DND-41 (cell line): ENCODE measurements around the gene MAT2B.

Source experiments
- ATAC-seq: fragments of 200-7000 bp; cut with Tn5 transposase; 3 replicates; pipeline ENCODE4 v1.9.1; 2021; ENCODE audit warnings: low read depth; ENCODE audit not compliant: insufficient read depth
- DNase-seq: peaks from one replicate; pipeline ENCODE4 v3.0.0-alpha.2; 2020
- H2AFZ ChIP-seq: 2 replicates; pipeline ENCODE4 v1.6.0; 2012; ENCODE audit warnings: low read depth, low read length
- H3K27ac ChIP-seq: 2 replicates; pipeline ENCODE4 v1.5.1; 2012; ENCODE audit warnings: low read length, inconsistent platforms
- H3K27me3 ChIP-seq: fragments of 200-600 bp; sonication (generic); 2 replicates; pipeline ENCODE4 v1.6.0; 2012; ENCODE audit warnings: low read length, mild to moderate bottlenecking, inconsistent platforms; ENCODE audit not compliant: insufficient read depth, poor library complexity
- H3K36me3 ChIP-seq: 2 replicates; pipeline ENCODE4 v1.5.1; 2012; ENCODE audit warnings: low read length, inconsistent platforms; ENCODE audit not compliant: insufficient read depth
- H3K4me1 ChIP-seq: 2 replicates; pipeline ENCODE4 v1.5.1; 2012; ENCODE audit warnings: mild to moderate bottlenecking, low read length; ENCODE audit not compliant: insufficient read depth
- H3K4me2 ChIP-seq: 2 replicates; pipeline ENCODE4 v1.6.0; 2012; ENCODE audit warnings: mild to moderate bottlenecking, moderate library complexity, low read length, inconsistent platforms; ENCODE audit not compliant: insufficient read depth
- H3K4me3 ChIP-seq, 2 experiments: fragments of 200-600 bp in 1 of 2; shearing (Covaris generic) in 1 of 2; 2 replicates each; pipeline ENCODE4 v1.5.1; 2012 to 2016; ENCODE audit warnings: inconsistent platforms in 2 of 2, low read length in 2 of 2, mild to moderate bottlenecking in 2 of 2, low read depth in 1 of 2, moderate library complexity in 1 of 2
- H3K79me2 ChIP-seq: 2 replicates; pipeline ENCODE4 v1.6.0; 2012; ENCODE audit warnings: low read length, inconsistent platforms; ENCODE audit not compliant: insufficient read depth
- H3K9ac ChIP-seq: 2 replicates; pipeline ENCODE4 v1.6.0; 2012; ENCODE audit warnings: low read depth, mild to moderate bottlenecking, inconsistent platforms, low read length, moderate library complexity
- H3K9me3 ChIP-seq: 2 replicates; pipeline ENCODE4 v1.5.1; 2012; ENCODE audit warnings: low read length, moderate library complexity, mild to moderate bottlenecking, inconsistent platforms; ENCODE audit not compliant: insufficient read depth, severe bottlenecking
- H4K20me1 ChIP-seq: 2 replicates; pipeline ENCODE4 v1.6.0; 2012; ENCODE audit warnings: low read length; ENCODE audit not compliant: insufficient read depth
- EZH2 ChIP-seq: IDR thresholded peaks from 3 replicates; pipeline ENCODE4 v1.6.1; 2012; ENCODE audit warnings: borderline replicate concordance, low read depth, mild to moderate bottlenecking, moderate library complexity, low read length, inconsistent platforms; ENCODE audit not compliant: severe bottlenecking
- TF ChIP-seq, protein P1 (sequence below): IDR thresholded peaks from 2 replicates; pipeline ENCODE4 v1.5.1; 2012; ENCODE audit warnings: borderline replicate concordance, low read length, moderate library complexity, mild to moderate bottlenecking; ENCODE audit not compliant: poor library complexity, severe bottlenecking; ENCODE audit errors: extremely low read depth

Gene MAT2B

DNA sequence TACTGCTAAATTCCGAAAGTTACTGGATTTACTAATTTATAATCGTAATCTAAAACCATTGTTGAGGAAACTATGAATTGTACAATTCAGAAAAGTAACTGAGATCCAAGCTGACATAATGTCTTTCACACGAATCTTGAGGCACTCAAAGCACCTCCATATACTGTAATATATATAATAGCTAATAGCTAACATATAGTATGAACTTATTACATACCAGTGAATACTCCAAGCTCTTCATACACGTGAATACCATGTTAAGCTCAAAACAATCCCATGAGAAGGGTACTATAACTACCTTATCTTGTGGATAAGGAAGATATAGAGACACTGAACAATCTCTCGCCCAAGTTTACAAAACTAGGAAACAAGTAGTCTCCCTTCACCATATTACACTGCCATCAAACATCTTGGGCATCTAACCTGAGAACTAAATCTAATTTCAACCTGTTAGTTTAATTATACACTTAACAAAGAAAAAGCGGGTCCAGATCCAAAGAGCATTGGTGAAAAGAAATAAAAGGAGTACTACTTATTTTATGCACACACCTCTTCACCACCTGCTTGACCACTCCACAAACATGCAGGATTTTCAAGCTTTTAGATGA is 46.5 kb upstream of the MAT2B start:
- H3K27ac ChIP-seq: peak overlapping the region; percentile 100
- peaks cover 75% of the 10 kb centered on the region for H3K79me2 ChIP-seq
- no peaks in the 10 kb centered on the region for H4K20me1 ChIP-seq
- DNase-seq (no peak), ATAC-seq (no peak)
- no peaks in the 10 kb centered on the region for H3K9me3 ChIP-seq
- peak overlapping the region; percentile 91 for H2AFZ ChIP-seq
- peak overlapping the region; percentile 84 for H3K9ac ChIP-seq
- H3K4me1 ChIP-seq: peaks cover 53% of the 10 kb centered on the region
- H3K4me3 ChIP-seq: peak overlapping the region; percentile 62 to 77
- TF ChIP-seq EZH2: no peak
- TF ChIP-seq, protein P1, sequence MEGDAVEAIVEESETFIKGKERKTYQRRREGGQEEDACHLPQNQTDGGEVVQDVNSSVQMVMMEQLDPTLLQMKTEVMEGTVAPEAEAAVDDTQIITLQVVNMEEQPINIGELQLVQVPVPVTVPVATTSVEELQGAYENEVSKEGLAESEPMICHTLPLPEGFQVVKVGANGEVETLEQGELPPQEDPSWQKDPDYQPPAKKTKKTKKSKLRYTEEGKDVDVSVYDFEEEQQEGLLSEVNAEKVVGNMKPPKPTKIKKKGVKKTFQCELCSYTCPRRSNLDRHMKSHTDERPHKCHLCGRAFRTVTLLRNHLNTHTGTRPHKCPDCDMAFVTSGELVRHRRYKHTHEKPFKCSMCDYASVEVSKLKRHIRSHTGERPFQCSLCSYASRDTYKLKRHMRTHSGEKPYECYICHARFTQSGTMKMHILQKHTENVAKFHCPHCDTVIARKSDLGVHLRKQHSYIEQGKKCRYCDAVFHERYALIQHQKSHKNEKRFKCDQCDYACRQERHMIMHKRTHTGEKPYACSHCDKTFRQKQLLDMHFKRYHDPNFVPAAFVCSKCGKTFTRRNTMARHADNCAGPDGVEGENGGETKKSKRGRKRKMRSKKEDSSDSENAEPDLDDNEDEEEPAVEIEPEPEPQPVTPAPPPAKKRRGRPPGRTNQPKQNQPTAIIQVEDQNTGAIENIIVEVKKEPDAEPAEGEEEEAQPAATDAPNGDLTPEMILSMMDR: no peak
- peaks cover 29% of the 10 kb centered on the region for H3K36me3 ChIP-seq
- no peaks in the 10 kb centered on the region for H3K27me3 ChIP-seq
- peak overlapping the region; percentile 86 for H3K4me2 ChIP-seq

DNA sequence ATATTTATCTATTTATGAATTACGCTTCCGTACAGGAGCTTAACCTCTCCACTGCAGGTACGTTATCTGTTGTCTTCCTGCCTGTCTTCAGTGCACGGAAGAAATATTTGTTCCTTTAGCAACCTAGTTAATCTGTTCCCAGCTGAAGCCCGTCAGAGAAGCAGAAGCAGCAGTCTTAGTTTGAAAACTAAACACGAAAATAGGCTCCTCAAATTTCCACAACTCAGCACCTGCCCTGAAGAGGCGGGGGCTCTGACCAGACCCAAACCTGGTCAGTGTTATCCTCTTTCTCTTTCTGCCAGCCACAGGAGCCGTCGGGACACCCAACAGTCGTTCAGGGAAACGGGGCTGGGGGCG is 46.0 kb upstream of the MAT2B start:
- Histone ChIP-seq H3K27me3 (no peaks in the 10 kb centered on the region), H3K36me3 (peaks cover 31% of the 10 kb centered on the region), H3K4me2 (peak overlapping the region; percentile 86), H3K9me3 (no peaks in the 10 kb centered on the region), H3K79me2 (peaks cover 81% of the 10 kb centered on the region), H3K27ac (peak overlapping the region; percentile 100), H2AFZ (peak overlapping the region; percentile 91), H4K20me1 (no peaks in the 10 kb centered on the region), H3K9ac (peak overlapping the region; percentile 84), H3K4me3 (peak overlapping the region; percentile 62 to 77), H3K4me1 (peaks cover 57% of the 10 kb centered on the region)
- DNase-seq (no peak), ATAC-seq (no peak)
- TF ChIP-seq, protein P1: no peak
- no peak for TF ChIP-seq EZH2

DNA sequence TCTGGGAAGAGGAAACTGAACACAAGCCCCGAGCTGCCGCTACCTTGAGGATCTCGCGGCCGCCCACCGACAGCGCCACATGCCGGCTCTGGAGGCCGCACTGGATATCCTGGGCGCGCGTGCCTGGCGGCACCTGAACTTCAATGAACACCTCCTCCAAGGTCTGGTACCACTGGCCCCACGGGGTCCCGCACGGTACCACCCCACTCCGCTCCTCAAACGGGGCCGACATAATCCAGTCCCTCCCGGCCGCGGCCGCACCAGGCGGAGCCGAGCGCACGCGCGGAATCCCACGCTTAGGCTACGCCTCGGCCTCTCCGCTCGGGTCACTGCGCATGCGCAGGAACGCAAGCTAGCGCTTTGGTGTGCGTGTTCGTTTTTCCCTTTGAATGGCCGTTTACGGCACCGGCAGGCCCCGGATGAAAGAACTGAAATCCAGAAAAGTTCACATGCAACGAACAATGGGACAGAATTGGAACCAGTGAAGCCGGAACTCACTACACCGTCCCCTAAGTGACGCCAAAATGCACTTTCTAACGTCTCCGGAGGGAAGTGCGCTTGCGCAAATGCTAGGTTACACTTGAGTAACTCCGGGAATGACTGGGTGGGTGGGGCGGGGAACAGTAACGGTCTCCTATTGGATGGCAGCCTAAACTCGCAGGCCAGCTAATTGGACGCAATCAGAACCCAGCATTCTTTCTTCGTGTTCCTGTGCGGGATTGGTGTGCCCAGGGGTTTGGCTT is 45.4 kb upstream of the MAT2B start, which contains the start of gene NUDCD2:
NUDCD2 (minus strand) TSS at position 284 of the 743 bp plus-strand sequence; CDS start at position 232, 52 bp downstream.
- ATAC-seq: peak; percentile 86
- Histone ChIP-seq H3K27ac (peak within 1 kb of the TSS; percentile 100), H3K9ac (peak within 1 kb of the TSS; percentile 84), H2AFZ (peak within 1 kb of the TSS; percentile 91), H3K4me1 (peaks cover 57% of the 10 kb centered on the region), H3K4me2 (peak within 1 kb of the TSS; percentile 86), H3K36me3 (peaks cover 31% of the 10 kb centered on the region), H3K4me3 (peak within 1 kb of the TSS; percentile 67 to 77), H3K27me3 (no peaks in the 10 kb centered on the region), H4K20me1 (no peaks in the 10 kb centered on the region), H3K9me3 (no peaks in the 10 kb centered on the region), H3K79me2 (peaks cover 86% of the 10 kb centered on the region)
- peak; percentile 96 for DNase-seq
- no peak for TF ChIP-seq EZH2
- TF ChIP-seq, protein P1: peak; percentile 49
